MM.1S (cell line): ENCODE data around the gene PLEKHM3.

Experiments
- EZH2 ChIP-seq: fragments of 300-600 bp; sonication (generic); optimal IDR thresholded peaks from 2 replicates; pipeline ENCODE3; 2017; ENCODE audit warnings: low read depth, mild to moderate bottlenecking, antibody characterized with exemption, low read length, mixed read lengths
- EZH2phosphoT487 ChIP-seq: fragments of 300-600 bp; sonication (generic); IDR thresholded peaks from 2 replicates; pipeline ENCODE4 v1.6.1; 2018; ENCODE audit warnings: antibody characterized with exemption, low read length

DNA sequence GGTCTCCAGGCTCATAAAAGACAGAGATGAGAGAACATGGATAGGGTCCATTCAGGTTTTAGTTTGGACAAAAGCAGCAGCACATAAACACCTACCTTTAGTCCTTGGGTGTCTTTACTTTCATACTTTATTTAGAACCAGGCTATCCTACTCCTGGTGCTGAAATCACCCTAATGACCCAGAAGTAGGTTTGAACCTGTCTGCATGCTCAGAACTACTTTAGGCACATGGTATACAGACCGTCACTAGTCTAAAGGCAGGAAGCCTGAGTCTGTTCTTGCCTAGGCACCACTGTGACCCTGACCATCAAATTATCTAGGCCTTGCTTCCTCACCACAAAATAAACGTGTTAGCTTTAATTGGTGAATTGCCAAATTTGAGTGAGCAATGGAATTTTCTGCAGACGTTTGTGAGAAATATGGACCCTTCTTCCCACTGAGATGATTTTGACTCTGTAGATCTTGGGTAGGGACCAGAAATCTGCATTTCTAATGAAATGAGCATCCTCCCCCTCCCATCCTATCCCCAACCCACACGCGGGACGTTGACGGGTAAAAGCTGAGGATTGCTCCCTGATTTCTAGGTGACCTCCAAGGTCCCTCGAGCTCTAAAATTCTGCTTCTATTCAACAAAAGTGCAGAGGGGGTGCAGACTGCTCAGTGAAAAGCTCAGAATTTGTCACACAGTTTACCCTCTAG is 75.1 kb downstream of the PLEKHM3 start:
- TF ChIP-seq EZH2phosphoT487 (no peak), EZH2 (no peak)
